Frontal cortex (tissue), 4 donors: Measurements from ENCODE around the gene CPNE6. TPM values are rescaled to one million over a fixed set of nuclear protein-coding genes. Genes with fewer than 3 reads are reported as not detected.
A peak's percentile ranks its signal among the peaks of the same experiment; 100 is the strongest.
"Not testable (repeated sequence)": the region's sequence is repeated elsewhere in the genome, so short reads cannot be mapped to it uniquely, and the experiment has no call there.

Experiments used
- DNase-seq, 2 donors: peaks; one replicate each; pipeline ENCODE4 v3.0.0; 2012; ENCODE audit warnings: low spot score in 2 of 2
- FAIRE-seq: peaks from 2 replicates; lab custom pipeline; 2012; peaks lifted over from hg19 to GRCh38; lab: Jason Lieb, UNC
- total RNA-seq: library from RNA; depleted of rRNA; stranded (reverse); fragments of >200 nt; gene quantifications from one replicate; pipeline ENCODE4 v1.2.3, GENCODE V29; 2014
- donor health status: control.
- donor health status: control.
- donor health status: control.

Gene CPNE6
- total RNA-seq, 1 donor from 2014 or later = 35.5 TPM

DNA sequence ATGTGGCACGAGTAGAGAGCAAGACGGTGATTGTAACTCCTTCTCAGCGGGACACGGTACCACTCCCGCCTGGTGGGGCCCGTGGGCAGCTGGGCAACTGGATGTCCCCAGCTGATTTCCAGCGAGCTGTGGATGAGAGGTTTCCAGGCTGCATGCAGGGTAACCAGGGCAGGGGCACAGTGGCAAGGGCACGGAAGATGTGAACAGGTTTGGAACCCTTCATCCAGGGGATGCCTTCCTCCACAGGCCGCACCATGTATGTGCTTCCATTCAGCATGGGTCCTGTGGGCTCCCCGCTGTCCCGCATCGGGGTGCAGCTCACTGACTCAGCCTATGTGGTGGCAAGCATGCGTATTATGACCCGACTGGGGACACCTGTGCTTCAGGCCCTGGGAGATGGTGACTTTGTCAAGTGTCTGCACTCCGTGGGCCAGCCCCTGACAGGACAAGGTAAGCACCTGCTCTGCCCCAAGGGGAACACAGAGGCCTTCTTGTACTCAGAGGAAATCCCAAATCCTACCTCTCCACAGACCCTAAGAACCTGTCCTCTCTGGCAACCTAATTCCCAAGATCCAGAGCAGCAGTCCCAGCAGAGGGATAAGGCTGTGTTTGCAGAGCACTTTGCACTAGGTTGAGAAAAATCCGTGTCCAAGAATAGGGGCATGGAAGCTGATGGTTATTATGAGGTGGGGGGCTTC lies 27.0 kb downstream of the CPNE6 start:
- FAIRE-seq = no peak
- DNase-seq = no peak

DNA sequence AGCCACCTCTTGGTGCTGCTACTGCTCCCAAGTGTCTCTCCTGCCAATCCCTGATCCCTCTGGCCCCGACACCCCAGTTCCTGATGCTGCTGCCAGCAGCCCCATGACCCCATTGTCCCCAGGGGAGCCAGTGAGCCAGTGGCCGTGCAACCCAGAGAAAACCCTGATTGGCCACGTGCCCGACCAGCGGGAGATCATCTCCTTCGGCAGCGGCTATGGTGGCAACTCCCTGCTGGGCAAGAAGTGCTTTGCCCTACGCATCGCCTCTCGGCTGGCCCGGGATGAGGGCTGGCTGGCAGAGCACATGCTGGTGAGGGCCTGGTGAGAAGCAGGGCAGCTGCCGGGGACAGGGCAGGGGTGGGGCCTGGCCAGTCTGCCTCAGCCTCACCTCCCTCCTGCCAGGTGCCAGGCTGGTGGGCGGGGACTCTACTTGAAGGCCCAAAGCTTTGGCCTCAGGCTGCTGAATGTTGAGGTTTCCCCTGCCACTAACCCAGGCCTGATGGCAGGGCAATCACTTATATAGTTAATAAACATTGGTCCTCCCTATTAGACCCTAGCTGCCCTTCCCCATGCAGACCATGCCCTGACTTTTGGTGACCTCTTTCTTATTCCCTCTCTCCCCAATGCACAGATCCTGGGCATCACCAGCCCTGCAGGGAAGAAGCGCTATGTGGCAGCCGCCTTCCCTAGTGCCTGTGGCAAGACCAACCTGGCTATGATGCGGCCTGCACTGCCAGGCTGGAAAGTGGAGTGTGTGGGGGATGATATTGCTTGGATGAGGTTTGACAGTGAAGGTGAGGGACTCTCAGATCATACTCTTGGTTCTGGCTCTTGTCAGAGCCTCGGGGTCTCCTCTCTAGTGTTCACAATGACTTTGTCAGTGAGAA lies 27.8 kb downstream of the CPNE6 start:
- FAIRE-seq (no peak), DNase-seq (no peak)

DNA sequence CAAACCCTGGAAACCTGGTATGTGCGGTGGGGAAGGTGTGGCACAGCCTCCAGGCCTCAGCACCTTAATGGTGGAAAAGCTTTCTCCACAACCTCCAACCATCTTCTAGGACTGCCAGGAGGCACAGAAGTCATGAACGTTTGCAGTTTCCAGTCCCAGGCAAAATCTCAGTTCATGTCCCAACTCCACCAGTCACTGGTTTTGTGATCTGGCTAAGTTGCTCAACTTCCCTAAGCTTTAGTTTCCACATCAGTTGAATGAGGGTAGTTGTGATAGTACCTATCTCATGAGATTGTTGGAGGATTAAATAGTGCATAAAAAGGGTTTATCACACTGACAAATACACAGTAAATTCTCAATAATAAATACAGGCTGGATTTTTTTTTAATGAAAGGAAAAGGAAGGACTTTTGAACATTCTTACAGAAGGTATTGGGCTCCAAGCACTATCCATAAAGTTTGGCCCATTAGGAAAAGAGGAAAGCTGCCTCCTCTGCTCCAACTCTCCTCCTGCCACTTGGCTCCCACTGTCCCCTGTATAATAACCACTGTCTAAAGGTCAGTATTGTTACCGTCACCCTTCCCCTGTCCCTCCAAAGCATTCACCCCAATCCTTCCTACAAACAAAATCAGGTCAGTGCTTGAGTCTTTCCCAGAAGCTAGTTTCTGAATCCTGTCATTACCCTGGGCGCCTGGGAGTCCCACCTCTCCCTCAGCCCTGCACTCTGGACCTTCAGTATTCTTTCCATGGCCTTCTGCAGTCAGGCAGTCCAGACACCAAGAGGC lies 29.0 kb downstream of the CPNE6 start:
- FAIRE-seq (no peak), DNase-seq (no peak)

DNA sequence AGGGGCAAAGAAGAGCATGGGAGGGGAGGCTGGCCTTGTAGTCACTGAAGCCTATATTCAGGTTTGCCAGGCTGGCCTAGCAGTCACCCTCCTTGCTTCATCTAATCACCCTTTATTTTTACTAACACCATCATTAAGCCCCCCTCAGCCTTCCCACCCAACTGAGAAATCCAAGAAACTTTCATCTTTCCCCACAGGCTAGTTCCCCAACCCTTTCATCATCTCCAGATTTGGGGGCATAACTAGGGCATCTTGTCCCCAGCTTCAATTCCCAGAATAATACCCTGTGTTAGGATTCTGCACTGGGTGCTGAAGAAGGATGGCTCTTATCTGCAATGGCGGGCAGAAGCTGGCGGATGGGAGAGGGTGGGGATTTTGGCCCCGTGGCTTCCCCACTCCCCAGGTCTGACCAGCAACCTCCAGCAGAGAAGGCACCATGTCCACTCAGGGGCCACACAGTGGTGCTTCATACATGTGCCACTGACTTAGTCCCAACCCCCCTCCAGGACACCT lies 29.7 kb downstream of the CPNE6 start:
- FAIRE-seq = no peak

DNA sequence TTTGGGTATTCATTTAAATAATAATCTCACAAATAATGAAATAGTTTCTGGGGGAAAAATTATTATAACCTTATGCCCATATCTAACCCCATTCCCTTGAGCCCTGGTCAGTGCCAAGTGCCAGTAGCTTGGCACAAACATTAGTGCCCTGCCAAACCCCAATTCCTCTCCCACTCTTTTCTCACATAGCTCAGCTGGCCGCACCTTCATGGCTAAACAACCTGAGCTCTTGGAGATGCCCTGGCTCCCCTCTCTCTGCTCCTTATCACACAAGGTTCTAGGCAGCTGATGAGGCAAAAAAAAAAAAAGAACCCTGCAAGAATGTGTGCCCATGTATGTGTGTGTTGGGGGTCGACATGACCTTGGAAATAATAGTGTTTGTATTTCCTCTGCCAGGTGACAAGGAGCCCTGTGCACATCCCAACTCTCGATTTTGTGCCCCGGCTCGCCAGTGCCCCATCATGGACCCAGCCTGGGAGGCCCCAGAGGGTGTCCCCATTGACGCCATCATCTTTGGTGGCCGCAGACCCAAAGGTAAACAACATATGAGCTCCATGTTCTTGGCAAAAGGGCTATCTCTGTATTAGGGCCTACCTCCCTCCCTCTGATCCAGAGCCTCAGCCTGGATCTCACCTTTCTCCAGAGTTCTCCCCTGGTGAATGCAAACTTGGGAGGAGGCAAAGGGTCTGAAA lies 31.1 kb downstream of the CPNE6 start:
- DNase-seq (no peak), FAIRE-seq (no peak)

More for the DNA sequence above, 29.7 kb downstream of the CPNE6 start:
- no peak for DNase-seq

DNA sequence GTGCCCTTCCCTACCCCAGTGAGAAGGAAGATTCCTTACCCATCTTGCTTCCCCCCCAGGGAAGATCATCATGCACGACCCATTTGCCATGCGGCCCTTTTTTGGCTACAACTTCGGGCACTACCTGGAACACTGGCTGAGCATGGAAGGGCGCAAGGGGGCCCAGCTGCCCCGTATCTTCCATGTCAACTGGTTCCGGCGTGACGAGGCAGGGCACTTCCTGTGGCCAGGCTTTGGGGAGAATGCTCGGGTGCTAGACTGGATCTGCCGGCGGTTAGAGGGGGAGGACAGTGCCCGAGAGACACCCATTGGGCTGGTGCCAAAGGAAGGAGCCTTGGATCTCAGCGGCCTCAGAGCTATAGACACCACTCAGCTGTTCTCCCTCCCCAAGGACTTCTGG lies 32.1 kb downstream of the CPNE6 start:
- DNase-seq (no peak), FAIRE-seq (no peak)

DNA sequence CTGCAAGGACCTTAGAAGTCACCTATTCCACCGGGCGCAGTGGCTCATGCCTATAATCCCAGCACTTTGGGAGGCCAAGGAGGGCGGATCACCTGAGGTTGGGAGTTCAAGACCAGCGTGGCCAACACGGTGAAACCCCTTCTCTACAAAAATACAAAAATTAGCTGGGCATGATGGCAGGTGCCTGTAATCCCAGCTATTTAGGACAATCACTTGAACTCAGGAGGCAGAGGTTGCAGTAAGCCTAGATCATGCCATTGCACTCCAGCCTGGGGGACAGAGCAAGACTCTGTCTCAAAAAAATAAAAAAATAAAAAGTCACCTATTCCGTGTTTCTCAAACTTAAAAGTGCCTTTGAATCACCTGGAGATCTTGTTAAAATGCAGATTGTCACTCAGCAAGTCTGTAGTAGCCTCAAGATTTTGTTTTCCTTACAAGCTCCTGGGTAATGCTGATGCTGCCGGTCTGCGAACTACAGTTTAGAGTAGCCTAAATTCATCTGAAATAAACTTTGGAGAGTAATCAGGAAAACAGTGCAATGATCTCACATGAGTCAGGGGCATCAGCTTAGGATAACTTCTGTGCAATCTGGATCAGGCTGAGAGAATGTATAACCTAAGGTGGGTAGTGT lies 34.4 kb downstream of the CPNE6 start:
- not testable (repeated sequence) for FAIRE-seq, DNase-seq

DNA sequence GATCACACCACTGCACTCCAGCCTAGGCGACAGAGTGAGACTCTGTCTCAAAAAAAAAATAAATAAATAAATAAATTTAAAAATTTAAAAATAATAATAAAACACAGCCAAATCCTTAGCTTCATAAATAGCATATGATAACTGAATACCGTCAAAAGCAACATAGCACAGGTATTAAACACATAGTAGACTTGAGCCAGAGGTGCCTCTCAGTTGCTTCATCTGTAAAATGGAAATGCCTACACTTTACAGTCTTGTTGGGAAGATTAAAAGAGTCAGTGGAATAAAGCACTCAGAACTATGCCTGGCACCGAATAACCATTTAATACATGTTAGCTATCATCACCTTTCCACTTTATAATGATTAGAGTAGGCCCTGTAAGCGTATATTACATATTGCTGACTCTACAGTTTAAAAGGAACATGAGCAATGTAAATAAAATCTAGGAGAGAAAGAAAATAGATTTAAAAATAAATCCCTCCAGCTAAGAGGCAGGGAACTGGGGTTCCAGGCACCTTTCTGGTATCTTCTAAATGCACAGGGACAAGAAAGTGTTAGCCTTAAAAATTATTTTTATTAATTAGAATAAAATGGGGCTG lies 35.4 kb downstream of the CPNE6 start:
- no peak for FAIRE-seq
- DNase-seq = no peak

DNA sequence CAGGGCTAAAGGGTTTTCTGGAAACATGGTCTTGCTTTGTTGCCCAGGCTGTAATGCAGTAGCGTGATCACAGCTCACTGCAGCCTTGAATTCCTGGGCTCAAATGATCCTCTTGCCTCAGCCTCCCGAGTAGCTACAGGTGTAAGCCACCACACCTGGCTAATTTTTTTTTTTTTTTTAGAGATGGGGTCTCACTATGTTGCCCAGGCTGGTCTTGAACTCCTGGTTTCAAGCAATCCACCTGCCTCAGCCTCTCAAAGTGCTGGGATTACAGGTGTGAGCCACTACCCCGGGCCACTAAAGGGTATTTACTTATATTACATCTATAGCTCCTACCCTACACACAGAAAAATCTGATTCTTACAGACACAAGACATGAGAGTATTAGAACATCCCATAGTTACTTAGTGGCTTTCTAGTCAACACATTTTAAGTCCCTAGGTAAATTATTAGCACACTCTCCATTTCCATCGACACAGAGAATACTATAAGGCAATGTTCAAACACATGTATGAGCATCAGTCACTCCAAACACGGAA lies 37.0 kb downstream of the CPNE6 start:
- FAIRE-seq (no peak), DNase-seq (no peak)

DNA sequence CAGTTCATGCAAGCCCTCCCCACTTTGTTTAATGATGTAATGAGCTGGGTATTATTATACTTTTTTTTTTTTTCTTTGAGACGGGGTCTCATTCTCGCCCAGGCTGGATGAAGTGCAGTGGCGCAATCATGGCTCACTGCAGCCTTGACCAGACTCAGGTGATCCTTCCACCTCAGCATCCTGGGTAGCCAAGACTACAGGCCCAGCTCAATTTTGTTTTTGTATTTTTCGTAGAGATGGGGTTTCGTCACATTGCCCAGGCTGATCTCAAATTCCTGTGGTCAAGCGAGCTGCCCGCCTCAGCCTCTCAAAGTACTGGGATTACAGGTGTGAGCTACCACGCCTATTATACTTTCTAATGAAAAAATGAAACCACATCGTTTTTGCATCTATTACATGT lies 38.7 kb downstream of the CPNE6 start:
- no peak for DNase-seq
- FAIRE-seq = no peak

DNA sequence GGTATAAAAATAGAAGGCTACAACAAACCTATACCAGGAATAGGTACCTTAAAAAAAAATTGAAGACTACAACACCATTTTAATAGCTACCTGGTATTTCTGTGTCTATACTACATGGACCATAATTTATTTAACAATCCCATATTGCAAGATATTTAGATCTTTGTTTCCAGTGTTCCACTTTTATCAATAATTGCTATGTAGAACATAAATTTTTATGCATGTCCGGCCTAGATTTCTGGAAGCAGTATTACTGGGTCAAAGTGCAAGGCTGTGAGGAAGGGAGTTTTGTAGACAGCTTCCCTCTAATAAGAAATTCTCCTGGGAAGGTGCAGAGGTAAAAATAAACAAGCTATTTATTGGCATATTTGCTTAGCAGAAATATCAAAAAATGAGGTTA lies 39.2 kb downstream of the CPNE6 start:
- DNase-seq (no peak), FAIRE-seq (no peak)

DNA sequence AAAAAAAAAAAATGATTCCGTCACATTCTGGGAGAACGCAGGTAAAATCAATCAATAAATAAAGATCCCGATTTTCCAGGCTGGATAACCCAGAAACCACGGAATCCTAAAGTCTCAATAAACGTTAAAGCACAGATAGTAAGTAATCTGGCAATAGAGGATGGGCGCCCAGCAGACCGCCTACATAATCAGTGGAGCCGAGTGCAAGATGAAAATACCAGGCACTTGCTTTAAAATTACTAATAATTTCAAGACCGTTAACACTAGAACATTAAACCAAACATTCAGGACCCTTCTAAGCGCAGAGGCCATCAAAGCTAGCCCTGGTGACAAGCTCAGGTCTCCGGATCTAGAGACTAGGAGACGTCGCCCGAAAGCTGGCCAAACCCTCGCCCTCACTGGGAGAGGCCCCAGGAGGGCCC lies 42.0 kb downstream of the CPNE6 start:
- no peak for FAIRE-seq
- DNase-seq = no peak

DNA sequence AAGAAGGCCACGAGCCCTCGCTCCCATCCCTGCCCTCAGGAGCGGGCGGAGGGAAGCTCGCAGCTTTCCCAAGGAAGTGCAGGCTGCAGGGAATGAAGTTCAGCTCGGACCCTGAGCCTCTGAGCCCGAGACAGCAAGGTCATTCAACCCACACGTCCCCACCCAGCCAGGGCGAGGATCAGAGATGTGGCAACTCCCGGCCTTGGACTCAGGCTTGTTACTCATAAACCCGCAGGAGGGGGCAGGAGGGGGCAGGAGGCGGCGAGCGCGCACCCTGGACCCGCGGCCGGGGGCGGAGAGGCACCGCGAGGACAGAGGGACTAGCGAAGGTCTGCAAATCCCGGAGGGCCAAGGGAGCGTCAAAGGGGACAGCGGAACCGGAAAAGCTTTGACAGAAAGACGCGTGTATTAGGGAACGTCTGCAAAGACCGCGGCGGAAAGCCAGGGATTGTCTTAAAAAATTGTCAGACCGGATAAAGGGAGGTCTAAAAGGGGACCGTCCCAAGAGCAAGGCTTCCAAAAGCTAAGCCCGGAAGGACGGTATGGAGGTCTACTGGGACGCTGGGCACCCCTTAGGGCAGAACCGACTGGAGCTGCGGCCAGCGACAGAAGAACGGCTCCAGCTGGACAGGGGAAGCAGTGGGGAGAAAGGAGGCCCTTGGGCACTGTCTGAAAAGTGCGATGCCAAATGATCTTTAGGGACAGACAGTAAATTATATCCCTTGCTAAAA lies 42.6 kb downstream of the CPNE6 start:
- no peak for FAIRE-seq
- DNase-seq = peak; percentile 72 to 73

DNA sequence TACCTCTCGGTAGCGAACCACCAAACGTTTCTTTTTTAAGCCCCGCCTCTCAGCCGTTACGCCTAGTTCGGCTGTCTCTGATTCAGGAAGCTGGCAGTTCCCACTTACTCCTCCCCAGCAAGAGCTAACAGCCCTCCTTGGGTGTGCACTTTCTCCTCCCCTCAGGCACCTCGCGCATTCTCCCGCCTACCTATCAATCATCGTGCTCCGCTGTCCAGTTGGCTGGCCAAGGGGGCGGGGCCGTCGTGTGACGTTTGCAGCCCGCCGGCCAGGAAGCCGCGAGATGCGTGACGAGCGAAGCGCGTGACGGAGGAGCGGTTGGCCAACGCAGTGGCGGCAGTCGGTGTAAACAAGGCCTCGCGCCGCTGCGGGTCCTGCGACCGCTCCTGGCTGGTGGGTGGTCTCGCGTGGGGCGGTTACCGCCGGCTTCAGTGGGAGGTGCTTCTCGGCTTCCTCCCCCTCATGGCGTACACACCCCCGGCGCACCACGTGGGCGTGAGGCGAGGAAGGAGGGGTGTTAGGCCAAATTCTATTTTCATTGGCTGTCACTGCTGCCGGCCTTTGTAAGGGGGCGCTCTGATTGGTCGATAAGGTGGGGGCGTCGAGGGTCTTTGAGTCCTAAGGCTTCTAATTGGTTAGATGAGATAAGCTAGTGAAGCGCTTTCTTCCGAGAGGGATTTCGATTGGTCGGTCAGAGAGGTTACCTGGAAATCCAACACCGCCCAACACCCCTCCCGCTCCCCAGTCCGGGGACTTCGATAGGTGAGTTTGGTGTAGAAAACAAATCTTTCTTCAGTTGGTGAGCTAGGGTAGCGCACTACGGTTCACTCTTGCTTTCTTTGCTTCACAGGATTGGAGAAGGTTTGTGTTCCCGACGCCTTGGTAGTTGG lies 43.4 kb downstream of the CPNE6 start, which contains the start of the genes DCAF11 and NRL:
DCAF11 (plus strand) TSS at position 246 of the 890 bp plus-strand sequence. CDS start 818 bp downstream, outside the sequence.
NRL (minus strand) TSS at position 418 of the 890 bp plus-strand sequence. CDS start 32,101 bp downstream, outside the sequence.
- peak; percentile 90 for FAIRE-seq

DNA sequence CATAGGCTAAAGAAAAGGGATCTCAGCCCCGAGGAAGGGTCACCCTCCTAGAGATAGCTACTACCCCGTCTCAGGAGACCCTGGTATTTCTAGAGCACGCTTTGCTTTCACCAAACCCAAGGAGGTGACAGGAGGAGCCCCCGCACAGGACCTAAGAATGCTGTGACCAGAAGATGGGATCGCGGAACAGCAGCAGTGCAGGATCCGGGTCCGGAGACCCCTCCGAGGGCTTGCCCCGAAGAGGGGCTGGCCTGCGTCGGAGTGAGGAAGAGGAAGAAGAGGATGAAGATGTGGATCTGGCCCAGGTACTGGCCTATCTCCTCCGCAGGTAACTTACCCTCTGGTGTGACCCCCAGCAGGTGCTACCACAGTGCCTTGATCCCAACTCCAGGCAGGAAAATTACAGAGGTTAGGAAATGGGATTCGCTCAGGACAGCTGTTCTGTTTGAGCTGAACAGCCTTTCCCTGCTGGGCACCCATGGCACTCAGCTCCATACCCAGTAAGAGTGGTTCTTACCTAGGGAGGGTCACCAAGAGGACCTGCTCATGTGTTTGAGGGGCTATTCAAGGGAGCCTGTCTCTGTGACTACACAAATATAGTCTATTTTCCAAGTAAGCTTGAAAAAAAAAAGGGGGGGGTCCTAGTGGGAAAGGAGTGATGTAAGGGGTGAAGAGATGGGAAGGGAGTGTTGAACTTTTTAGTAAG lies 44.2 kb downstream of the CPNE6 start:
- no peak for FAIRE-seq
- DNase-seq = no peak

More for the DNA sequence above, 43.4 kb downstream of the CPNE6 start, which contains the start of the genes DCAF11 and NRL:
- peak; percentile 97 for DNase-seq
